ENCODE measurements around the gene FAHD2A. TPM values are rescaled to one million over a fixed set of nuclear protein-coding genes. Genes with fewer than 3 reads are reported as not detected.

FAHD2A gene
- total and polyA plus RNA-seq, 2 experiments from 2014 or later, result 30.1 to 36.9 TPM

GRCh38 chr2:95385570-95385984 is 16.9 kb upstream of the FAHD2A start:
- no peaks in the 10 kb centered on the region for H3K79me2 ChIP-seq
- no peaks in the 10 kb centered on the region for H3K9me3 ChIP-seq (ENCODE audit: low read depth)
- TF ChIP-seq CTCF (IDR thresholded peaks at IDR 0.05; ENCODE audit: poor library complexity), result no peak
- no peak for TF ChIP-seq EZH2 (IDR thresholded peaks at IDR 0.05; ENCODE audit: borderline replicate concordance)
- TF ChIP-seq EZH2phosphoT487 (IDR thresholded peaks at IDR 0.05; ENCODE audit: low read depth, severe bottlenecking, unreplicated experiment), result no peak
- WGBS (ENCODE audit: low lambda C conversion rate, missing lambda C conversion rate), result 91% methylated on average over 11 of the region's 12 CpGs
- no peak for DNase-seq (ENCODE audit: low spot score)
- H3K36me3 ChIP-seq (replicated peaks; ENCODE audit: insufficient read depth, low read depth), result no peaks in the 10 kb centered on the region
- no peak overlapping the region for H3K4me3 ChIP-seq
- no peaks in the 10 kb centered on the region for H3K27me3 ChIP-seq
- H3K4me1 ChIP-seq (ENCODE audit: insufficient read depth), result no peaks in the 10 kb centered on the region
- no peak overlapping the region for H3K27ac ChIP-seq
- H2AFZ ChIP-seq, result no peak overlapping the region
- H3K4me2 ChIP-seq, result no peak overlapping the region
- H4K20me1 ChIP-seq (ENCODE audit: insufficient read depth, poor library complexity, severe bottlenecking), result no peaks in the 10 kb centered on the region
- no peaks in the 10 kb centered on the region for H3K9me2 ChIP-seq (replicated peaks; ENCODE audit: insufficient read depth)

- Histone ChIP-seq H4K20me1 (ENCODE audit: insufficient read depth, poor library complexity, severe bottlenecking) (no peaks in the 10 kb centered on the region), H3K9me2 (replicated peaks; ENCODE audit: insufficient read depth) (no peaks in the 10 kb centered on the region), H3K27me3 (no peaks in the 10 kb centered on the region), H3K4me1 (ENCODE audit: insufficient read depth) (no peaks in the 10 kb centered on the region), H3K27ac (no peak overlapping the region), H3K4me3 (no peak overlapping the region), H3K36me3 (replicated peaks; ENCODE audit: insufficient read depth, low read depth) (no peaks in the 10 kb centered on the region), H2AFZ (no peak overlapping the region), H3K9me3 (ENCODE audit: low read depth) (no peaks in the 10 kb centered on the region), H3K79me2 (no peaks in the 10 kb centered on the region), H3K4me2 (no peak overlapping the region)
- TF ChIP-seq EZH2 (IDR thresholded peaks at IDR 0.05; ENCODE audit: borderline replicate concordance), result no peak
- no peak for TF ChIP-seq EZH2phosphoT487 (IDR thresholded peaks at IDR 0.05; ENCODE audit: low read depth, severe bottlenecking, unreplicated experiment)
- no peak for TF ChIP-seq CTCF (IDR thresholded peaks at IDR 0.05; ENCODE audit: poor library complexity)
- WGBS (ENCODE audit: low lambda C conversion rate, missing lambda C conversion rate), result 86% methylated on average over 6 of the region's 6 CpGs
- no peak for DNase-seq (ENCODE audit: low spot score)
Measured at GRCh38 chr2:95386031-95386430, 16.5 kb upstream of the FAHD2A start.

DNA sequence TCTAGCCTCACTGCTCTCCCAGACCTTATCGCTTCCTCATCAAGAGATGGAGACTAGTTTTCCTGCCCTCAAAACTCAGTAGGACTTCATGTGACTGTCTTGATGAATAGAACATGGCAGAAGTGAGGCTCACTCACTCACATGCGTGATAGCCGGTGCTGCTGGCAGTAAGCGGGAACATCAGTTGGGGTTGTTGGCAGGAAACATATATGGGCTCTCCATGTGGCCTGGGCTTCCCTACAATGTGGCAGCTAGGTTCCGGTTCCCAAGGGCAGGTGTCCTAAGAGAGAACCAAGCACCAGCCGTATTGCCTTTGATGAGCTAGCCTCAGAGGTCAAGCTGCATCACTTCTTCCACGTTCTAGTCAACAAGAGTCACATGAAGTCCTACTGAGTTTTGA is 15.2 kb upstream of the FAHD2A start:
- no peaks in the 10 kb centered on the region for H3K4me1 ChIP-seq (ENCODE audit: insufficient read depth)
- no peaks in the 10 kb centered on the region for H3K79me2 ChIP-seq
- H3K36me3 ChIP-seq (replicated peaks; ENCODE audit: insufficient read depth, low read depth), result no peaks in the 10 kb centered on the region
- no peak overlapping the region for H3K27ac ChIP-seq
- WGBS (ENCODE audit: low lambda C conversion rate, missing lambda C conversion rate), result 89% methylated on average over 7 of the region's 7 CpGs
- no peaks in the 10 kb centered on the region for H3K27me3 ChIP-seq
- H3K9me3 ChIP-seq (ENCODE audit: low read depth), result no peaks in the 10 kb centered on the region
- TF ChIP-seq EZH2phosphoT487 (IDR thresholded peaks at IDR 0.05; ENCODE audit: low read depth, severe bottlenecking, unreplicated experiment) (no peak), EZH2 (IDR thresholded peaks at IDR 0.05; ENCODE audit: borderline replicate concordance) (no peak), CTCF (IDR thresholded peaks at IDR 0.05; ENCODE audit: poor library complexity) (no peak)
- H3K4me2 ChIP-seq, result no peak overlapping the region
- DNase-seq (ENCODE audit: low spot score), result no peak
- H4K20me1 ChIP-seq (ENCODE audit: insufficient read depth, poor library complexity, severe bottlenecking), result no peaks in the 10 kb centered on the region
- H3K4me3 ChIP-seq, result no peak overlapping the region
- no peak overlapping the region for H2AFZ ChIP-seq
- H3K9me2 ChIP-seq (replicated peaks; ENCODE audit: insufficient read depth), result no peaks in the 10 kb centered on the region

All from hepatocyte (in vitro differentiated cells).